ENCODE data around the gene ATP13A4. TPM values are rescaled to one million over a fixed set of nuclear protein-coding genes. Genes with fewer than 3 reads are reported as not detected.

ATP13A4 gene
- total and polyA plus RNA-seq, 2 donors (not counting 1 experiment from before 2014, with no cell fraction given): 1.7 to 6.4 TPM

GRCh38 chr3:193481436-193481835 is 73.3 kb downstream of the ATP13A4 start:
- Mint-ChIP-seq H3K4me1 (no peaks in the 10 kb centered on the region), H3K9me3 (ENCODE audit: insufficient read depth) (no peaks in the 10 kb centered on the region), H3K27me3 (no peaks in the 10 kb centered on the region), H3K27ac (no peak overlapping the region), H3K4me3 (no peak overlapping the region)
- no peak overlapping the region for H3K4me3 ChIP-seq (ENCODE audit: control extremely low read depth in 1 of 5, extremely low read depth in 1 of 5, insufficient read depth in 1 of 5, low read depth in 2 of 5, low read length in 4 of 5)
- H4K20me1 ChIP-seq (ENCODE audit: control insufficient read depth, insufficient read depth, low read length, poor library complexity, severe bottlenecking): no peaks in the 10 kb centered on the region
- H3K4me1 ChIP-seq (ENCODE audit: control insufficient read depth in 2 of 2, insufficient read depth in 2 of 2, low read length in 2 of 2): no peaks in the 10 kb centered on the region
- H3K27ac ChIP-seq (ENCODE audit: low read length in 2 of 2): no peak overlapping the region
- no peak overlapping the region for H3K4me2 ChIP-seq (replicated peaks; ENCODE audit: low read depth, low read length, poor library complexity, severe bottlenecking)
- intact Hi-C loops (cut with micrococcal nuclease): no loop called here
- DNase-seq: no peak
- H2AFZ ChIP-seq (ENCODE audit: insufficient read depth, low read depth, low read length, poor library complexity, severe bottlenecking): no peak overlapping the region
- H3K79me2 ChIP-seq (ENCODE audit: control insufficient read depth, insufficient read depth, low read length): no peaks in the 10 kb centered on the region
- no peaks in the 10 kb centered on the region for H3K9me3 ChIP-seq (ENCODE audit: control extremely low read depth in 1 of 3, control insufficient read depth in 2 of 3, insufficient read depth in 1 of 3, low read length in 2 of 3)
- peaks cover 0 to 2% (median 0%) of the 10 kb centered on the region in 4 experiments for H3K27me3 ChIP-seq (replicated peaks in 1 of 4; ENCODE audit: control extremely low read depth in 1 of 4, control insufficient read depth in 3 of 4, insufficient read depth in 4 of 4, low read length in 3 of 4)
- CTCF ChIA-PET: no interaction called here
- TF ChIP-seq CTCF (IDR thresholded peaks at IDR 0.05) (no peak), EZH2 (IDR thresholded peaks at IDR 0.05; ENCODE audit: borderline replicate concordance, insufficient read depth, low read depth, low read length, poor library complexity, severe bottlenecking) (no peak)
- H3K9ac ChIP-seq (ENCODE audit: low read length): no peak overlapping the region
- WGBS (ENCODE audit: insufficient coverage): no CpG with 5 or more reads among the region's 1 CpG
- ATAC-seq (ENCODE audit: low read depth): no peak
- H3K36me3 ChIP-seq (replicated peaks in 1 of 2; ENCODE audit: control extremely low read depth in 1 of 2, control insufficient read depth in 1 of 2, extremely low read depth in 1 of 2, insufficient read depth in 2 of 2, low read length in 1 of 2): no peaks in the 10 kb centered on the region
- POLR2A ChIA-PET: no interaction called here

- Histone ChIP-seq H3K4me3 (ENCODE audit: control extremely low read depth in 1 of 5, extremely low read depth in 1 of 5, insufficient read depth in 1 of 5, low read depth in 2 of 5, low read length in 4 of 5) (no peak overlapping the region), H3K27ac (ENCODE audit: low read length in 2 of 2) (no peak overlapping the region), H3K27me3 (replicated peaks in 1 of 4; ENCODE audit: control extremely low read depth in 1 of 4, control insufficient read depth in 3 of 4, insufficient read depth in 4 of 4, low read length in 3 of 4) (peaks cover 0 to 2% (median 0%) of the 10 kb centered on the region in 4 experiments), H3K79me2 (ENCODE audit: control insufficient read depth, insufficient read depth, low read length) (no peaks in the 10 kb centered on the region), H4K20me1 (ENCODE audit: control insufficient read depth, insufficient read depth, low read length, poor library complexity, severe bottlenecking) (no peaks in the 10 kb centered on the region), H3K9ac (ENCODE audit: low read length) (no peak overlapping the region), H3K36me3 (replicated peaks in 1 of 2; ENCODE audit: control extremely low read depth in 1 of 2, control insufficient read depth in 1 of 2, extremely low read depth in 1 of 2, insufficient read depth in 2 of 2, low read length in 1 of 2) (no peaks in the 10 kb centered on the region), H2AFZ (ENCODE audit: insufficient read depth, low read depth, low read length, poor library complexity, severe bottlenecking) (no peak overlapping the region), H3K9me3 (ENCODE audit: control extremely low read depth in 1 of 3, control insufficient read depth in 2 of 3, insufficient read depth in 1 of 3, low read length in 2 of 3) (no peaks in the 10 kb centered on the region), H3K4me1 (ENCODE audit: control insufficient read depth in 2 of 2, insufficient read depth in 2 of 2, low read length in 2 of 2) (no peaks in the 10 kb centered on the region), H3K4me2 (replicated peaks; ENCODE audit: low read depth, low read length, poor library complexity, severe bottlenecking) (no peak overlapping the region)
- 82% methylated on average over 2 of the region's 4 CpGs for WGBS (ENCODE audit: insufficient coverage)
- Mint-ChIP-seq H3K27me3 (no peaks in the 10 kb centered on the region), H3K27ac (no peak overlapping the region), H3K4me1 (no peaks in the 10 kb centered on the region), H3K4me3 (no peak overlapping the region), H3K9me3 (ENCODE audit: insufficient read depth) (no peaks in the 10 kb centered on the region)
- CTCF ChIA-PET: no interaction called here
- POLR2A ChIA-PET: no interaction called here
- intact Hi-C loops (cut with micrococcal nuclease): no loop called here
- TF ChIP-seq EZH2 (IDR thresholded peaks at IDR 0.05; ENCODE audit: borderline replicate concordance, insufficient read depth, low read depth, low read length, poor library complexity, severe bottlenecking) (no peak), CTCF (IDR thresholded peaks at IDR 0.05) (peak; percentile 32)
- DNase-seq: no peak
- ATAC-seq (ENCODE audit: low read depth): no peak
Observed at GRCh38 chr3:193474446-193474845, 80.2 kb downstream of the ATP13A4 start.
